SU-DHL-6 (cell line): ENCODE results near the gene CCDC93.

Experiments
- EZH2phosphoT487 ChIP-seq: fragments of 200-600 bp; sonication (generic), shearing (Covaris generic); conservative IDR thresholded peaks from 2 replicates; pipeline ENCODE4 v1.6.1; 2018; ENCODE audit warnings: mild to moderate bottlenecking, antibody characterized with exemption, low read length, moderate library complexity, mixed read lengths
- TF ChIP-seq, protein P1 (sequence below): fragments of 200-600 bp; sonication (generic); IDR thresholded peaks from one replicate; pipeline ENCODE4 v1.5.1; 2017; ENCODE audit warnings: antibody characterized with exemption, mild to moderate bottlenecking, low read length, moderate library complexity; ENCODE audit not compliant: insufficient read depth, poor library complexity, severe bottlenecking

DNA sequence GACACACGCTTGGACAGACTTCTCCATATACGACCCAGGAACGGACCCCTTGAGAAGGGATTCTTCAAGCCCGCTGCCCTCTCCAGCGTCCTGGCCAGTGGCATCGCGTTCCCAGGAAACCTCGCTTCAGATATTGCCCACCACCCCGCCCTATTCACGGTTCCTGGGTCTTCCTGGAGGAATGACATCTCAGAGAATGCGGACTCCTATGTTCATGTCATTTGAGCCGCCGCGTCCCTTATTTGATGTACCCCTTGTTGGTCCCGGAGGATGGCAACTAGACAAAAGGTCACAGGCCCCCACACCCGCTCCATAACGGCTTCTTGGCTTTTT is 588 bp upstream of the CCDC93 start:
- TF ChIP-seq EZH2phosphoT487: no peak
- TF ChIP-seq, protein P1, sequence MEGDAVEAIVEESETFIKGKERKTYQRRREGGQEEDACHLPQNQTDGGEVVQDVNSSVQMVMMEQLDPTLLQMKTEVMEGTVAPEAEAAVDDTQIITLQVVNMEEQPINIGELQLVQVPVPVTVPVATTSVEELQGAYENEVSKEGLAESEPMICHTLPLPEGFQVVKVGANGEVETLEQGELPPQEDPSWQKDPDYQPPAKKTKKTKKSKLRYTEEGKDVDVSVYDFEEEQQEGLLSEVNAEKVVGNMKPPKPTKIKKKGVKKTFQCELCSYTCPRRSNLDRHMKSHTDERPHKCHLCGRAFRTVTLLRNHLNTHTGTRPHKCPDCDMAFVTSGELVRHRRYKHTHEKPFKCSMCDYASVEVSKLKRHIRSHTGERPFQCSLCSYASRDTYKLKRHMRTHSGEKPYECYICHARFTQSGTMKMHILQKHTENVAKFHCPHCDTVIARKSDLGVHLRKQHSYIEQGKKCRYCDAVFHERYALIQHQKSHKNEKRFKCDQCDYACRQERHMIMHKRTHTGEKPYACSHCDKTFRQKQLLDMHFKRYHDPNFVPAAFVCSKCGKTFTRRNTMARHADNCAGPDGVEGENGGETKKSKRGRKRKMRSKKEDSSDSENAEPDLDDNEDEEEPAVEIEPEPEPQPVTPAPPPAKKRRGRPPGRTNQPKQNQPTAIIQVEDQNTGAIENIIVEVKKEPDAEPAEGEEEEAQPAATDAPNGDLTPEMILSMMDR: no peak
